Kidney capillary endothelial cell (primary cell): Measurements from ENCODE around the gene DENND4A.

ENCODE experiments used
- DNase-seq: peaks from one replicate; pipeline ENCODE4 v3.0.0-alpha.2; 2018; ENCODE audit warnings: low spot score

DENND4A gene

DNA sequence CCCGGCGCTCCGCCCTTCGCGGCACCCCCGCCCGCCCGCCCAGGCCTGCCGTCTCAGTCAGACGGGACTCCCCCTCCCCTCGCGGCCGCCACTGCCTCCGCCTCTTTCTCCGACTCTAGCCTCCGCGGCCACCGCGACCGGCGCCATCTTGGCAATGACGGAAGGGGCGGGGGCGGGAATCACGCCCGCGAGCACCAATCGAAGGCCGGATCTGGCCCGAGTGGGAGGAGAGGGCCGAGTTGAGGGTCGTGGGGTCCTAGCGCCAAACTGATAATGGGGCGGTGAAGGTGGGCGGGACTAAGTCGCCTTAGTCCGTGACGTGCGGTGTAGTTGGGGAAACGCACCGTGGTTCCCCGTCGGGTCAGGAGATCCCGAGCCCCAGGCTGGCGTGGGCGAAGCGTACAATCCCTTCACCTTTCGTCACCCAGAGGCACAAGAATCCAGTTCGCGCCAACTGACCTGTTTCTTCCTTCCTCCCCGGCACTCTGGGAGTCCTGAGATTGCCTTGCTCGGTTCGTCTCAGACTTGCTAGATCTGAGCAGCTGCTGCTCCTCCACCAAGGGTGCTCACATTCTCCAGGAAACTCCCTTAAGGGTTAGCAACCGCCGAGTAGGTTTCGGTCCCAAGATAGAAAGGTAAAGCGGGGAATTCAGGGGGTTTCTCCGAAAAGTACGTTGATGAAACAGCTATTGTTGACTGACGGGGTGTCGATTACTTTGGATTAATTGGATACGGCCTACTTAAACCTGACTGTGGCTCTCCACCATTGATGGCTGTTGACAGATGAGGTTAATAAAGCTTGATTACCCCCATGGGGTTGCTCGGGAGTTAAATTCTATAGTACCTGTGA lies at the start of gene DENND4A:
TSS of gene DENND4A (minus strand) at position 156 of the 850 bp plus-strand sequence. CDS start 35,843 bp downstream, outside the sequence.
- peak; percentile 95 for DNase-seq

DNA sequence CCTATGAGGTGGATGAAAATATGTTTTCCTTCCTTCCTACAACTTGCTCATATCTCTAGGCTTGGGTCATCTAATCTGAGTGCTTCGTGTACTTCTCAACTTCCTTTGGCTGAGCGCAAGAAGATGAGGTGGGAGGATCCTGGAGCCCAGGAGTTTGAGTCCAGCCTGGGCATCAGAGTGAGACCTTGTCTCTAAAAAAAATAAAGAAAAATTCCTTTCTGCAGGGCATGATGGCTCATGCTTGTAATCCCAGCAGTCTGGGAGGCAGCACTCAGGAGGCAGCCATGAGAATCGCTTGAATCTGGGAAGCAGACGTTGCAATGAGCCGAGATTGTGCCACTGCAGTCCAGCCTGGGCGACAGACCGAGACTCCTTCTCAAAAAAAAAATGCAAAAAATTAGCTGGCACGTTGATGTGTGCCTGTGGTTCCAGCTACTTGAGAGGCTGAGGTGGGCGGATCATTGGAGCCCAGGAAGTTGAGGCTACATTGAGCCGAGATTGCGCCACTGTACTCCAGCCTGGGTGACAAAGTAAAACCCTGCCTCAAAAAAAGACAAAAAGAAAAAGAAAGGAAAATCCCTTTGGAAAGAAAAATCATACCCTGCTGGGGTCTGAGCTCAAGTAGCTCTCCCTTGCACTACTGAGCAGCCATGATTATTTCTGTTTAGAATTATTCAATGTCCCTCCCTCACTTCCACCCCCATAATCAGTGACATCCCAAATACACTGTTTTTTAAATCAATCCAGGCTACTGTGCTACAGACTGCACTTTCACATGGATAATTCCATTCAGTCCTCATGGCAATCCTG lies 49.2 kb upstream of the DENND4A start:
- DNase-seq: peak; percentile 76

DNA sequence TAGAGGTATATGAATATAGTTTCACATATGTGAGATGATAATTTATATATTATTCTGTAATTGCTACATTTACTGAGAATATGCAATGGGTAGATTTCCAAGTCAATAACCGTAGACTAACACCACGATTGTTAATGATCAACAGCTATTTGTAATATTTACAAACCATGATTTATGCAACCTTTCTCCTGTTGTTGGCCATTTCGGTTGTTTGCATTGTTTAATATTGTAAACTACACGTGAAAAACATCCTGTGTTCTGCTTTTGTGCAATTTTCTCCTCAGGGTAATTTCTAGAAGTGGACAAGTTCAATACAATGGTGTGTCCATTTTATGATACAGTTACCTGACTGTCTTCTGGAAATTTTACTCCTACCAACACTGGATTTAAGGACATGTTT lies 47.9 kb upstream of the DENND4A start:
- DNase-seq: no peak

DNA sequence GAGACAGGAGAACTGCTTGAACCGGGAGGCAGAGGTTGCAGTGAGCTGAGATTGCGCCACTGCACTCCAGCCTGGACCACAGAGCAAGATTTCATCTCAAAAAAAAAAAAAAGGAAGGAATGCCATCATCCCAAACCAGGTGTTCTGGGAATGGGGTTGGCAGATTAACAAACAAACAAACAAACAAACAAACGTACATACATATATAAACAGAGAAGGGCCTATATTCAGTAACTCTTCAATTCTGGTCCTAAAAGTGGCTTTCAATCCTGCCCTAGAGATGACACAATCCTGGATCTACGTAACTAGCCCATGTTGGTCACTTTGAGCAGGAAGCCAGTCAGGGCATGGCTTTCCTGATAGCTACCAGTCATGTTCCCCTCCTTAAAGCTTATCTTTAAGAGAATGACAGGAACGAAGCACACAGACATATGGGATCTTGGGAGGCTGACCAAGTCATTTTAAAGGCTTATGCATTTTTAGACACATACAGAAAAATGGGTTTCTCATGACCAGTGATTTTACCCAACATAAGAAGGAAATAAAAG lies 47.3 kb upstream of the DENND4A start:
- DNase-seq: peak; percentile 50

DNA sequence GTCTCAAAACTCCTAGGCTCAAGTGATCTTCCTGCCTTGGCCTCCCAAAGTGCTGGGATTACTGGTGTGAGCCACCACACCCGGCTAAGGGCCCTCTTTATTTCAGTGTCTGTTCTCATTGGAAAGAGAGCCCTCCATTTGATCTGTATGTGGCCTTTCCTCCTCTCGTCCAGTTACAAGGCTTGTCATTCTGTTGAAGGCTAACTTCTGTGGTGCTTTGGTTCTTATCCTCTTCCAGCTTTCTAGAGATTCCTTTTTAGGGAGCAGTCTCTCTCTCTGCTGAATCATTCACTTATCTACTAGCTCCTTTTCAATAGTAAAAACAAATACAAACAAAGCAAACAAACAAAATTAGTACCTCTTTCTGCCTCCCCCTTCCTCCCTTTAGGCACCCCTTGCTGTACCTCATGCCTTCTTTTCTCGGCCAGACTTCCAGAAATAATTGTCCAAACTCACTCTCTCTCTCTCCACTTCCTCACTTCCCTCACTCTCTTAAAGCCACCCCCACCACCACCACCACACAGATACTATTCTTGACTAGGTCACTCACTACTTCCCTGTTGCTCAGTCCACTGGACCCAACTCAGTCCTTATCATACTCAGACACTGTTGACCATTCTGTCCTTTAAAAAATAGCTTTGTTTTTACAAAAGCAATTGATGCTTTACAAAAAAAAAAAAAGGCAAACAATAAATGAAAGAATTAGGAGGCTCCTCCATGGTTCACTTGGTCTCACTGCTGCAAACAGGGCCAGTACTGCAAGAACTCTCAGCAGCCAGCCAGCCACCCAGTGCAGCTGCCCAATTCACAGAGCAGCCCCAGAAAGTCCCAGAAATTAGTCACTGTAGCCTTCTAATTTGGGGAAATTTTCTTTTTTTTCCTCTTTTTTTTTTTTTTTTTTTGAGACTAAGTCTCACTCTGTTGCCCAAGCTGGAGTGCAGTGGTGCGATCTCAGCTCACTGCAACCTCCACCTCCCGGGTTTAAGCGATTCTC lies 45.5 kb upstream of the DENND4A start:
- no peak for DNase-seq

DNA sequence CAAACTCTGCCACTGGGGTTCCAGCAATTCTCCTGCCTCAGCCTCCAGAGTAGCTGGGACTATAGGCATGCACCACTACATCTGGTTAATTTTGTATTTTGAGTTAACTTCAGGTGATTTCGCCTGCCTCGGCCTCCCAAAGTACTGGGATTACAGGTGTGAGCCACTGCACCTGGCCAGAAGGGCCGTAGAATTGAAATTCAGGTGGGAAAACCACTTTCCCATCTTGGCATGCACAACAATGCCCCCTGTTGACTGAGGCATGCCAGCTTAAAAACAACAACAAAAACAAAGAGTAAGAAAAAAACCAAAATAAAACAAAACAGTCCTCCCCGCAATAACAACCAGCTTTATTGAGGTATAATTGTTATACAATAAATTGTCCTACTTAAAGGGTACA lies 44.6 kb upstream of the DENND4A start:
- DNase-seq: no peak

DNA sequence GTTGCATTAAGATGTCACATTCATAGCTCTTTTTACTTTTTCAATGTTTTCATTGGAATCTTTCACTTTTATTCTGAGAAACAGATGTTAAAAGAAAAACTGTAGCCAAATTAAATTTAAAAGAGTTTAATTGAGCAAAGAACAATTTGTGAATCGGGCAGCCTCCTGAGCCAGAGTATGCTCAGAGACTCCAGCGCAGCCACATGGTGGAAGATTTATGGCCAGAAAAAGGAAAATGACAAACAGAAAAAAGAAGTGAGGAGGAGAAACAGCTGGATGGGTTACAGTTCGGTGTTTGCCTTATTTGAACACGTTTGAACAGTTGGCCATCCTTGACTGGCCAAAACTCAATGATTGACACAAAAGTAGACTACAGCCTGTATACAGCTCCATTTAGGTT lies 43.4 kb upstream of the DENND4A start:
- no peak for DNase-seq

DNA sequence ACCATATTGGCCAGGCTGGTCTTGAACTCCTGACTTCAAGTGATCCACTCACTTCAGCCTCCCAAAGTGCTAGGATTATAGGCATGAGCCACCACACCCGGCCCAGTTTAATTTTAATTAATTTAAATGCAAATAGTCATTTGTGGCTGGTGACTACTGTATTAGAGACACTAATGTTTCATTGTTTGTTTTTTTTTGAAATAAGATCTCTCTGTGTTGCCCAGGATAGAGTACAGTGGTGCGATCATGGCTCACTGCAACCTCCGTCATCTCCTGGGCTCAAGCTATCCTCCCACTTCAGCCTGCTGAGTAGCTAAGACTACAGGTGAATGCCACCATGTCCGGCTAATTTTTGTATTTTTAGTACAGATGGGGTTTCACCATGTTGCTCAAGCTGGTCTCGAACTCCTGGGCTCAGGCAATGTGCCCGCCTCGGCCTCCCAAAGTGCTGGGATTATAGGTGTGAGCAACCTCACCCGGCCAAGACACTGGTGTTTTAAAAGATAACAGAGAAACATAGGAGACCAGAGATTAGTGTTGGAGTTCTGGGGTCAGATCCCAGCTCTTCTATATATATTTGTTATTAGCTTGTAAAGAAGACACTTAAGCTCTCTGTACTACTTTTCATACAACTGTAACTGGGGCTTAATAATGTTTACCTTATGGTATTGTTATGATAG lies 42.6 kb upstream of the DENND4A start:
- DNase-seq: no peak

DNA sequence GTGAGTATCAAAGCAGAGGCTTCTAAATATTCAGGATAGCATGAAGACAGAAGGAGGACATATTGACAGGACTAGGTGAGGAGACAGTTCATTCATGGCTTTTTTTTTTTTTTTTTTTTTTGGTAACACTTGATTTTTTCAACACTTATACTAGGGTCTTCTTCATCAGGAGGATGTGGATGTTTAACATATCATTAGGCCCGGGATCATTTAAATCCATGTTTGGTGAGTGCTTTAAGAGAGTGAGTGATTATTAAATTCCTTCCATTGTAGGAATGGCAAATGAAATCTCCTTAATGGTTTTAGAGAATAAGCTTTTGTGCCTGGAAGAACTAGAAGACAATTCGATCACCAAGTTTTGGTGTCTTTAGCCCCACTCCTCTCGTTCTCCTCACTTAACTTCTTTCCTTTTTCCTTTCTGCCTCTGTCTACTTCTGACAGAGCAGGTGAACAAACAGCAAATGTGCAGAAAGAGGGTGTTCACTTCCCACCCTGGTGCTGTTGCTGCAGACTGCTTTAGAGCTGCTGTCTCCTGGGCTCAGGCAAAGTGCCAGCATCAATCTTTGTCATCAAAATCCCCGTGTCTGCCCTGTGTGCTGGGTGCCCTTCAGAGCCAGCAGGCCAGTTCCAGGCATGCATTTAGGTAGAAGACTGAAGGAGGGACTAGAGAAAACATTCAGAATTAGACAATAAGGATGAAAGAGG lies 41.6 kb upstream of the DENND4A start:
- DNase-seq: no peak

DNA sequence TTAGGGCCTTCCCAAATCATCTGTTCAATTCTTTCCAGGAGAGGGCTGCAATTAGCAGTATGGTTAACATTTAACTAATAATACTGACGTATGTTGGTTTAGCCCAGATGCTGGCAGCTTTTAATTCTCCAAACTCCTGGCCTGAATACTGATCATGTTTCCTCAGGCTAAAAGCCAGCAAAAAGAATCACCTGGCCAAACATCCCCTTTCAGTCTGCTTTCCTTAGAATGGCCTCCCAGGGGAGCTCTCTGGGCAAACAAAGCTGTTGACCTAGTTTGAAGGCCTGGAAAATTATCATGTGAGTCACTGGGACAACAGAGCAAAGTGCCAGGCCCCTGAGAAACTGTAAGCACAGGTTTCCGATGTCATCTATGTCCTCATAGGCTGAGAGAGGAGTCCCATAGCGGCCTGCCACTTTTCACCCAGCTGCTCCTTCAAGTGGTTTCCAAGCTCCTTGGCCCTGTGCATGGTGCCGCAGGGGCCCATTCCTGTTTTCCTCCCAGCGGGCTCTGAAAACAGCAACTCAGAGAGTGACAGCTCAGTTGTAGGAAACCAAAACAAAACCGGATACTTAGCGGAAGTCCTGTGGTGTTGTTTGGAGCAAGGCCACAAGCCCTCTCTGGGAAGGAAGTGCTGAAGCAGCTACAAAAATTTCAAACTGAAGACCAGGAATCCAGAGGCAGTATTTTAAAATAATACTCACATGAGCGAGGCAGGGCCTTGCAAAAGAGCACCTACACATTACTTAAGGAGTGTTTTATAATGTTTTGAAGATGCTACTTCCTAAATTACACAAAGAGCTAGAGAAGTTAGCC lies 40.7 kb upstream of the DENND4A start:
- DNase-seq: peak; percentile 87

DNA sequence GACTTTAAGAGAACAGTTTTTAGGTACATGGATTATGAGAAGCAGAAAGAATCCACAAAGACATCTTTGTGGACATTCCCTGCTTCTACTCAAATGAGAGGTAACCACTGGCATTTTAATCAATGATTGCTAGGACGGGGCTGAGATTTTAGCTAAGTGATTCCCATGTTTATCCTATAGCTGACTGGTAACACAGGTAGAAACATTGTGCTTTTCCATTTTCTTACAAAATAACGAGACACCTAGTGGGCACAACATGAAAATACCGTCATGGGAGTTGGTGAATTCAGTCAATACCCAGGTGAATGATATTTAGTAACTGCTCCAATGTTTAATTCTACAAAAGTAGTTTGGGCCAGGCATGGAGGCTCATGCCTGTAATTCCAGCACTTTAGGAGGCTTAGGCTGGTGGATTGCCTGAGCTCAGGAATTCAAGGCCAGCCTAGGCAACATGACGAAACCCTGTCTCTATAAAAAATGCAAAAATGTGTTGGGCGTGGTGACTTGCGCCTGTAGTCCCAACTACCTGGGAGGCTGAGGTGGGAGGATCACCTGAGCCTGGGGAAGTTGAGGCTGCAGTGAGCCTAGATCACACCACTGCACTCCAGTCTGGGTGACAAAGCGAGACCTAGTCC lies 37.2 kb upstream of the DENND4A start:
- DNase-seq: no peak

DNA sequence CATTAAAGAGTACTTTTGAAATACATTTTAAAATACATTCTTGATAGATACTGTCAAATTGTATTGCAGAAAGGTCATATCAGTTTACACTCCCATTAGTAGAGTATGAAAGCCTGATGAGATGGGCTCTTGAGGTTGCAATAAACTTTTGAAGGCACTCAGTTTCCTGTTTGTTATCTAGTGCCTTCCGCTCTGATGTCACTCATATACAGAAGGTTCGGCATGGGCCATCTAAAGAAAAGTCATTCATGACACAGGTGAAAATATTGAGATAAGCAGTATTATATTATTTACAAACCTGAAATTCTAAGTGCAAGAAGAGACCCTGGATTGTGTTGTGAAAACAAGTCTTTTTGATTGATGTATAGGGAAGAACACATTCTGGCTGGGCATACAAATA lies 36.5 kb upstream of the DENND4A start:
- no peak for DNase-seq

DNA sequence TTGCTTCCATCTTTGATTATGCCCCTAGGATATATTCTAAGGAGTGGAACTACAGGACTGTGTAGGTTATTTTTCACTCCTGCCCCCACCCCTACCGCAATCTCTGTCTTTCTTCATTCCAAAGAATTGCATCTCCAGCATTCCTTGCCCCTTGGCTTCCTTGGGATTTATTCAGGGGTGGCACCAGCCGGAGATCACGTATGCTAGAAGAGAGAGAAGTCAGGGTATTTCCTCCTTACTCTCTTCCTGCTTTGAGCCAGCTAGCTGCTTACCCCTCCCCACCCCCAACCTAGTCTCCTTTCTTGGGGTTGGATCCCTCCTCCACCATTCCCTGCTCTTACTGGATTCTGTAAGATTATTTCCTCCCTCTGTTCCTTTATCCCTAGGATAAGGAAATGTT lies 35.0 kb upstream of the DENND4A start:
- DNase-seq: no peak

DNA sequence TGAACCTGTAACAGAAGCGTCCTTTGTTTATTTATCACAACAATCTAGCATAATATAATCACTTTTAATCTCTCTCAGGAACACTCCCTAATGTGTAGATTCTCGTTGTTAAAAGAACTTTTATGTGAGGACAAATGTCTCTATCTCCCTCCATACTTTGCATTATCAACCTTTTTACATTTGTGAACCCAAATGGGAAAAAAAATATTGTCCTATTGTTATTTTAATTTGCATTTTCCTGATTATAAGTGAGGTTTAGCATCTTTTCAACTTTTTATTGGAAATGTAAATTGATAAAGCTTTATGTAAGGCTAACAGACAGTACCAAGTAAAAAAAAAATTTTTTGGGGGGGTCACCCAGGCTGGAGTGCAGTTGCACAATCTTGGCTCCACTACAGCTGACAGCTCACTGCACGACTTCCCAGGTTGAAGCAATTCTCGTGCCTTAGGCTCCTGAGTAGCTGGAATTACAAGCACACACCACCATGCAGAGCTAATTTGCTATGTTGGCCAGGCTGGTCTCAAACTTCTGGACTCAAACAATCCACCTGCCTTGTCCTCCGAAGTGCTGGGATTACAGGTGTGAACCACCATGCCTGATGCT lies 33.0 kb upstream of the DENND4A start:
- no peak for DNase-seq

DNA sequence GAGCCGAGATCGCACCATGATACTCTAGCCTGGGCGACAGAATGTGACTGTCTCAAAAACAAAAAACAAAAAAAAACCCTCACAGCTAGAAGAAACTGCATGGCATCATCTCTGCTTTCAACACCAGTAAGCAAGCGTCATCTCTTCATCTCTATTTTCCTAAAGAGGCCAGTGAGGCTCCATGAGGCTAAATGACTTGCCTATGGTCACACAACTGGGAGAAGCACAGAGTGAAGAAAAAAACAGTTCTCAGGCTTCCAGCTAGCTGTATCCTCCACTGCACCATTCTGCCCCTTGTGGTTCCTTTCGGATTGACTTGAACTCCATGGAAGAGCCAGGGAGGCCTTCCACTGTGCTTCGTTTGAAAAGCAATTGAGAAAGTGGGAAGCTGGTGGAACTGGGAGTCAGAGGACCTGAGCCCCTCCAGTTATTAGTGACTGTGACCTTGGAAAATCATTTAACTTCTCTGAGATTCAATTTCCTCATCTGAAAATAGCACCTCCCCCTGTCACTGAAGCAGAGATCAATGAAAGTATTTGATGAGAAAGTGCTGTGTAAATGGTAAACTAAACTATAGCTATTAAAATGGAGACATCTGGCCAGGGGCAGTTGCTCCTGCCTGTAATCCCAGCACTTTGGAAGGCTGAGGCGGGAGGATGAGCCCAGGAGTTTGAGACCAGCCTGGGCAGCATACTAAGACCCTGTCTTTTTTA lies 32.1 kb upstream of the DENND4A start:
- DNase-seq: peak; percentile 48

DNA sequence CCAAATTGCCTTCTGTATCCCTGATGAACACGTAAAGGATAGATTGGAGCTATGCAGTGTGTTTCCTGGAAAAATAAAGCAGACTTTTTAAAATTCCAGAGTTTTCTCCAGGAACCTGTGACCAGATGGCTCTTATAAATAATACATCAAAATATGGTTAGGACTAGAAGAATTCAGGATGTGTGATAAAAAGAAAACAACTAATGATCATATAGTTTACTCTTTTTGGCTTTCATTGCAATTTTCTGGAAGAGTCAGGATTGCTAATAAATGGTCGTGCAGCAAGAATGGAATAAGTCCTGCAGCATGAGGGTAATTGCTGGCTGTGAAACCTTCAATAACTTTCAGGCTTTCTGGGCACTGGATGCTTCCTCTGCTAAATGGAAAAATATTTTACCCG lies 30.2 kb upstream of the DENND4A start:
- DNase-seq: no peak

DNA sequence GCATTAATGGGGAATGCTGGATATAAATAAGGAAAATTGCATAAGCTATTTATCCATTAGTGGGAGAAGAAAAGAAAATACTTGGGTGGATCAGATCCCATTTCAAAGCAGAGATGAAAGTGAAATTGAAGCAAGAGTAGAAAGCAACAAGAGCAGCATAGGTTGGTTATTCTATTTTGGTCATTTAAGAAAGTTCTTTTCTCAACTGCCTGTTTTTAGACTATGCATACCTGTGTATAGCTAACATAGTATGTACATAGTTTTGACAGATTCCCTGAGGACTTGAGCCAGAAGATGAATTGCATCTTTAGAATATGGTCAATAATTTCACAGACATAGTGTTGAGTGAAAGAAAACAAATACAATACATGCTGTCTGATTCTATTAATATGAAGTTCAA lies 29.0 kb upstream of the DENND4A start:
- no peak for DNase-seq

DNA sequence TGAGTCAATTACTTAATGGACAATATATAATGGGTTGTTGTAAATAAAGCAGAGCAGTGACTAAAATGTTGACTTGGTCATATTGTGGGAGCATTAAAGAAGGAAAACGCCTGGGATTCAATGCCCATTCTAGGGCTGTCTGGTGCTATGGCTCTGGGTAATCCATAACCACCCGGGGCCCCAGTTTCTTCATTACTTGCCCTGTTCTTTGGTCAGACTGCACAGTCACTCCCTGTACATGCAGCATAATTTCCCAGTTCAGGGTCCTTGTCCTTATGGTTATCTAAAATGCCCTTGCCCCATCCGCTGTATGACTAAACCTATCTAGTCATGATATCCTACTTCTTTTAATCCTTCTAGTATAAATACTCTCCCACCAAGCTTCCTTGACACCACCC lies 27.5 kb upstream of the DENND4A start:
- no peak for DNase-seq
